ENCODE results near the gene TAF4. TPM values are rescaled to one million over a fixed set of nuclear protein-coding genes. Genes with fewer than 3 reads are reported as not detected.
"Not testable (repeated sequence)": the region's sequence is repeated elsewhere in the genome, so short reads cannot be mapped to it uniquely, and the experiment has no call there.

Gene TAF4
- total RNA-seq, 1 donor from 2014 or later: 2.3 TPM

DNA sequence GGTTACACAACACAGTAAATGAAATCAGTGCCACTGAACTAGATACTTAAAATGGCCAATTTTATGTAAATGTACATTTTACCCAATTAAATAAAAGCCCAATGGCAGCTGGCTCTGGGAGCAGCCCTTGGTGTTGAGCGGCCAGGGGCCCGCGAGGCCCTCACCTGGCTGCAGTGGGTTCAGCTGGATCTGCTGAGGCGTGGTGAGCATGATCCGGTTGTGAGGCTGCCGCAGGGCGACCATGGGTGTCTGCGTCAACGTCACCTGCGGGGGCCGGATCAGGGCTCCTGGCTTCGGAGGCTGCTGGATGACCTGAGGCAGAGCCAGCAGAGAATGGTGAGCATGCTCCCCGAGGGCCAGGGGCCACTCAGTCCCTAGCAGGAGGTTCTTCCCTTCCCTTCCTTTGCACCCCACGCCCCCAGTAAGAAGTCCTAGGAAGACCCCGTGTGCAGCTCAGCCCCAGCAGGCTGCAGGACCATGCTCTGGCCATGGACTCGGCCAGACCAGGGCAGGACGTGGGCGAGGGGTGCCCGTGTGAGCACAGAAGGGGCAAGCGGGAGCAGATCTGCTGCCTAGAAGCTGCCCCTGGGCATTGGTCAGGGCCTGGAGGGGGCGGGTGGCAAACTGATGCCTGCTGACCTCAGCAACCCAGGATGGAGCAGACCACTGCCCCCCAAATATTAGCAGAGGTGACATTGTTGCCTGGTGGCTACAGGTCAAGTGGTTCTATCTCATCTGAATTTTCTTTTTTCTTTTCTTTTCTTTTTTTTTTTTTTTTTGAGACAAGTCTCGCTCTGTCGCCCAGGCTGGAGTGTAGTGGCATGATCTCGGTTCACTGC lies 61.9 kb downstream of the TAF4 start:
- no peak for DNase-seq (ENCODE audit: low read depth in 2 of 2)

DNA sequence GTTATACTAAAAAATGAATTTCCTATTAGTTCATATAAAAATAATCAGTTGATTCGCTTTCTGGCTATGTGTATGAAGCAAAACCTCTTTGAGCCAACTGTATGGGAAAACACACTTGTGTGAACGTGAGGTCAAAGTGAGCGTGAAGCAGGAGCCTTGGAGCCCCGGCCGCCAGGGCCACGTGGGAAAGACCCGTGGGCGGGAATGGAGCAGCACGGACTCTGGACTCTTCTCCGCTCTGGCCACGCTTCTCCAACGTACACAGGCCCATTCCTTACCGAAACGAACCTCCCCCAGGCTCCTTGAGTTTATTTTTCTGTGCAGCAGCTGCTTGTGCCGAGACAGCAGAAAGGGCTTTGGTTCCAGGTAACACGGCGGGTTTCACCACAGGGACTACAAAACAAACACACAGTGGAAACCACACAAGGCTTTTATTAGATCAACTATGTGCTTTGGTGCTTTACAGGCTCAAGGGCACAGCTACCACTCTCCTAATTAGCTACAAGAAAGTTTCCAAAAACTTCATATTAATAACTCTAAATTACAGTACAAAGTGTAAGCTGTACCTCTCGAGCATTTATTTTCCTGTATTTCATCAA lies 62.7 kb downstream of the TAF4 start:
- no peak for DNase-seq (ENCODE audit: low read depth in 2 of 2)

DNA sequence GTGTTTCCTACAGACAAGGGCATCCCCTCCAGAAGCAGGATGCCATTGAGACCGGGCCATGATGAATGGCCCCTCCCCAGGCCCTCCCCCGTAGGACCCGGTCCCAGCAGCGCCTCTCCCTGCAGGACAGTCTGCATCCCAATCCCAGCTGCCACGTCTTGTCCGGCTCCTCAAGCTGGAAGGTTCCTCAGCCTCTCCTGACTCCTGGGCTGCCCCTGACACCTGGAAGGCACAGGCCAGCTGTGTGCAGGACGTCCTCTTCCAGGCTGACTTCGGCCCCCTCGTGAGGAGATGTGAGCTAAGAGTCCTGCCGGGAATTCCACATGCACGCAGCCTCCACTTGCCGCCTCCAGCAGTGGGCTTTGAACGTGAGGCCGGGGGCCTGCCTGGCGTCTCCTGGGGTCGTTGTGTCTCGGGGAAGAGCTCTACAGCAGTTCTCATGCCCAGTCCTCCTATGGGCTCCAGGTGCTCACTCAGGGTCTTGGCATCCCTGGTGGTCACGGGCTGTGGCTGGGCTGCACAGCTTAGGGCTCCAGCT lies 64.4 kb downstream of the TAF4 start:
- DNase-seq (ENCODE audit: low read depth in 2 of 2): no peak

DNA sequence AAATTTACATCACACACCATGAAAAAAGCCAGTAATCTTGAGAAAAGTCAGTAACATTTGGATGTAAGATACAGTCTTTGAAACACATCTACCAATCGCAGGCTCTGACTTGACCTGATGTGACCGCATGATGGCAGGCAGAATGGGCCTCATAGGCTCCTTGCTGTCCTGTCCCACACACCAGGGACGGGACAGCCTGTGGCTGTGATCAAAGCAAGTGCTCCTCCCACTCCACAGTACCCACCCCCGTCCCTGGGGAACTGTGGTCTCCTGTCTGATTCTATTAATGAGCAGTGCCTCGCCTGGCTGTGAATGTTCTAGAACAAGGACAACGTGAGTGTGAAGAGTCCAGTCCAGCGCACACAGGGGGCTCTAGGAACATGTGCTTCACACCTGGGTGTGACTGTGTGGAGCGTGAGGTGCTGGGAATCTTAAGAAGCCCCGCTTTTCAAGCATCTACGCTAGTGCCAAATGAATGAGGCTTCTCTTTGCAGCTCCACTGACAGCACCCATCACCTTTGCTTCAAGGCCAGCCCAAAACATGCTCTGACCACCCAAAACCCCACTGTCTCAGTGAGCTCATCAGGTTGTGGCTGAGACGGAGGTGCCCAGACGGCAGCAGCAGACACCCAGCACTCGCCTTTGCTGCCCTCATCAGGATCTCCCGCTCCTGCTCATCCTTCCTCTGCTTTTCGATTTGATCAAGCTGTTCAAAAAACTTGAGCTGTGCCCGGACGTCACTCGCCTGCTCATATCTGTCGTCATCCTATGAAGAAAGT lies 67.1 kb downstream of the TAF4 start:
- no peak for DNase-seq (ENCODE audit: low read depth in 2 of 2)

DNA sequence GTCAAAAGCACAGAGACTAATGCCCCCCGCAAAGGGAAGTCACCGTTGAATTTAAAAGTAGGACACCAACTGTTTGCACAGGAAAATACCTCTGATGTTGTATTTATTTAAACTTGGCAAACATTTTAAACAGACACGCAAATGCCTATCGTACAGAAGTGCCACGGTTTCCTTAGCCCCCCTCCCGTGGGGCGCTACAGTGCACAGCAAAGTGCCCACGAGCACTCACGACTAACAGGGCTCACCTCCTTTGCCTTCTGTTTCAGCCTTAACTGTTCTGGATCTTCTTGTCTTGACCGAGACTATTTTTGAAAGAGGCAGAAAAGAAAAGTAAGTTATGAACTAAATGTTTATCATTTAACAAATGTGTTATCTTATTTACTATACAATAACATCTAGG lies 67.8 kb downstream of the TAF4 start:
- no peak for DNase-seq (ENCODE audit: low read depth in 2 of 2)

DNA sequence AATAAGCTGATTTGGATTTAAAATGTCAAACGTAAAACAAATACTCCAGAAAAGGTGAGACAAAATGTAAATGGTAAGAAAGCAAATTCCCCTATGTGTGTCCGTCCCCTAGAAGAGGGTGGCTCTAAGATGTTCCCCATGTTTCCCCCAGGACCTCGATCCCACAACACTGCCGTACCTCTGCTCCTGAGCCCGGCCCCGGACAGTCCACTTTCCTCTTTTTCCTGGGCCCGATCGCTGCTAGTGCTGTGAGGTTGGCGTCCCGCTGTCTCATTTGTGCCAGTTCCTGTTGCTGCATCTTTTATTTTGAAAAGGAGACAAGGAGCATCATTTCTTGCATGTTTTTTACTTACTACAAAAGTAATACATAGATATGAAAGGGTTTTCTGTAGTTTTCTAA lies 68.3 kb downstream of the TAF4 start:
- DNase-seq (ENCODE audit: low read depth in 2 of 2): no peak

DNA sequence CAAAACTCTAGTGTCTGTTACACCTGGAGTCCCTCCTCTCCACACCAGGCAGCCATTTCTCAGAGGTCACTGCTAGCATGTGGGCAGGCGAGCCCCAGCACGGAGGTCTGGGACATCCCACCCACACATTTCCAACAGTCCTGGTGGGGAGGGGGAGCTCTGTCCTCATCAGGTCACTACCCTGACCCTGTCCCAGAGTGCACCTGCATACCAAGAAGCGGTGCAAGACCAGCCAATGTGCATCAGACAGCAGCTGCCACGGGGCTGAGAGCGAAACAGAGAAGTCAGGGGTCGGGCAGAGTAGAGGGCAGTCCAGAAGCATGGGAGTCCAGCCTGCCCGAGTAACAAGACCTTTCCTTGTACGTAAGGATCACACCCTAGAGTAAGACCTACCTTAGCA lies 71.1 kb downstream of the TAF4 start:
- no peak for DNase-seq (ENCODE audit: low read depth in 2 of 2)

DNA sequence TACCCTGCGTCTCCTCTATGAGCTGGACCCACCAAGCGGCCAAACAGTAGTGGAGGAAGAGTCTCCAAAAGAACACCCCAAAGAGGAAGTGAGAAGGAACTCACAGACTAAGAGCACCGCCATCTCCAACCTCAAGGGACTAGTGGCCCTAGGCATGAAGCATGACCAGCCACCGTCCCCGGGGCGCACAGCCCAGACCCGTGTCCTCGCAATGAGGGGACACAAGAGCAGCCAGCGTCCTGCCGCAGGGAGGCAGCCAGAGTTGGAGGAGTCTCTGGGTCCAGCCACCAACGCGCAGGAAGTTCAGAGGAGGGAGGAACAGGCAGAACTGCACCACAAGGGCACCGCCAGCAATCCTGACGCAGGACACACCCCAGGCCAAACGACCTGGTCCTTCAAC lies 72.6 kb downstream of the TAF4 start:
- no peak for DNase-seq (ENCODE audit: low read depth in 2 of 2)

DNA sequence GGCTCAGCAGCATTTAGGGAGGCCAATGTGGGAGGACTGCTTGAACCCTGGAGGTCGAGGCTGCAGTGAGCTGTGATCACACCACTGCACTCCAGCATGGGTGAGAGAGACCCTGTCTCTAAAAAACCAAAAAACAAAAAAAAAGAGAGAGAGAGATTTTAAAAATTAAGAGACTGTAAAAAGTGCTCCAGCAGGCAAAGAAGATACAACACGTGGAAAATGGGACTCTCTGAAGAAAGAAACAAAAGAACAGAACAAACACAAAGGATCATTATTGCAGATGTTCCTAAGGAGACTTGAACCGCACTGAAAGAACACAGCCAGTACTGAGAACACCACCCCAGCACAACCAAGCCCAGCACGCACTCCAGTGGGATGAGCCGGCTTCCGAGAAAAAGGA lies 74.2 kb downstream of the TAF4 start:
- no peak for DNase-seq (ENCODE audit: low read depth in 2 of 2)

DNA sequence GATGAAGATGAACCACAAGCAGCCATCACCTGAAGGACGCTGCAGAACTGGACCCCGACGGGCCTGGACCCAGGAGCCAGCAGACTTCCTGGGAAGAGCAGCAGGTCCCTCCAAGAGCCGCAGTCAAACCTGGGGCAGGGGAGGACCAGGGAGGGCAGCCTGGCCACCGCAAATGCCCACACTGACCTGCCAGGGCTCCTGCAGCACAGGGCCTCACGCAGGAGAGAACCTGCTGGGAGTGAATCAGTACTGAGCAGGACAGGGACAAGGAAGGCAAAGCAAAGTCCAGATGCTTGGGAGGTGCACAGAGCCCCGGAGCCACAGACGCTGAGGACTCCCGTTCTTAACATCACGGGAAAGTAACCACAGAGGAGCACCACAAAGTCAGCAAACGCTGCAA lies 75.2 kb downstream of the TAF4 start:
- no peak for DNase-seq (ENCODE audit: low read depth in 2 of 2)

DNA sequence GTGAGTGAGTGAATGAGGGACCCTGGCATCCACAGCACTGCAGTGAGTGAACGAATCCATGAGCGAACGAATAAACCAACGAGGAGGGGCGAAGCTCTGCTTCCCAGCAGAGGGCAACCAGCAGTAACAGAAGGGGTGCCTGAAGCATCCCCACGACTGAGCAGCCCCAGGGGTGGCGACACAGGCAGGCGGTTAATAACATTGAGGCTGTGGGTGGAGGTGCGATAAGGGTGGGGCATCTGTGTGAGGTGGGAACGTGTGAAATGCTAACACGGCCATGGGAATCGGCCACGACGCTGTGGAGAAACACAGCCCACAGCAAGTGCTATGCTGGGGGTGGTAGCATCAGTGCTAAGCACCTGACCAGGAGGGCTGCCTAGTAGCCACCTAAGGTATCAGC lies 75.9 kb downstream of the TAF4 start:
- DNase-seq (ENCODE audit: low read depth in 2 of 2): no peak

DNA sequence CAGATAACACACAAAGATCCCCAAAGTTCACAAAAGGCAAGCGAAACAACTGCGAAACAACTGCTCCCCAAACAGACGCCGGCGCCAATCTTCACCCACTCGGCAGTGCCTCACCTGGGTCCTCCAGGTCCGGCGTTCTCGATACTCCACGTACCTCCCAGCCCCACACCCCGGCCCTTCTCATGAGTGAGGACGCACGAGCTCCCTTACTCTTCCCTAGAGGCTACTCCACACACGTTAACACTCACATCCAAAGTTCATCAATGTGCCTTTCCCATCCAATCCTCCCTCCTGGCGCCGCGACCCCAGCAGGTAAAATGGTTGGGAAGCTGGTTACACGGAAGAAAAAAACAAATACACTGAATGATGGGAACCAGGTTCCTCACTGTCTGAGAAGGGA lies 77.0 kb downstream of the TAF4 start:
- DNase-seq (ENCODE audit: low read depth in 2 of 2): no peak

DNA sequence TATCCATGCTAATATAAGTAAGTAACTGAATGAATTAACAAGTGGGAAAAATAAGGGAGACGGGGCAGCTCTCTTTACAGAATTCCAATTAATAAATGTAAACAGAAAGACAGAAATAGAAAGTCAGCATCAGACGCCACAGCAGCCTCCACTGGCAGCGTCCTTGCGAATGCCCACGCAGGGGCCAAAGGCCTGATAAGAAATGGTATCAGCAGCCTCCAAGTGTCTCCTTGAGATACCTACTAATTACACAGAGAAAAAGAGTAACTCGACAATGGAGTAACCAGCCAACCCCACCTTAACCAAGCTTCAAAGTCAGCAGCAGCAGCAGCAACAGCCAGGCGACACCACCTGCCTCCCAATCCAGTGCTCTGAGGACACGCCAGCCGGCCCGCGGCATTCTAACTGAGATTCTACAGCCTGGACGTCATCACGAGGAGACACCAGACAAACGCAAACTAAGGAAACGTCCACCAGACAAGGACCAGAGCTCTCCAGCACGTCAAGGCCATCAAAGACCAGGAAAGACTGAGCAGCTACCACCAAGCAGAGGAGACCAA lies 78.8 kb downstream of the TAF4 start:
- DNase-seq (ENCODE audit: low read depth in 2 of 2): no peak

DNA sequence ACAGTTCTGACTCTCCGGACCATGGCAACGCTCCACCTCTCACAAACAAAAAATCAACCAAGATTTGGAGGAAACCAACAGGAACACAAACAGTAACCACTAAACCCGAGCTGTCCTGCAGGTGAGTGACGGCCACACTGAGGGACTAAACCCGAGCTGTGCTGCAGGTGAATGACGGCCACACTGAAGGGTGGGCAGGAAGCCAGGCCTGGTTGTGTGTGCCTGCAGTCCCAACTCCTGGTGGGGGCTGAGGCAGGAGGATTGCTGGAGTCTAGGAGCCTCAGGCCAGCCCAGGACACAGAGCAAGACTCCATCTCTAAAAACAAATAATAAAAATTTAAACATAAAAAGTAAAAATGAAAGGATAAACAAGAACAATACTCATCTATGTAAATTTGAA lies 80.6 kb downstream of the TAF4 start:
- no peak for DNase-seq (ENCODE audit: low read depth in 2 of 2)

DNA sequence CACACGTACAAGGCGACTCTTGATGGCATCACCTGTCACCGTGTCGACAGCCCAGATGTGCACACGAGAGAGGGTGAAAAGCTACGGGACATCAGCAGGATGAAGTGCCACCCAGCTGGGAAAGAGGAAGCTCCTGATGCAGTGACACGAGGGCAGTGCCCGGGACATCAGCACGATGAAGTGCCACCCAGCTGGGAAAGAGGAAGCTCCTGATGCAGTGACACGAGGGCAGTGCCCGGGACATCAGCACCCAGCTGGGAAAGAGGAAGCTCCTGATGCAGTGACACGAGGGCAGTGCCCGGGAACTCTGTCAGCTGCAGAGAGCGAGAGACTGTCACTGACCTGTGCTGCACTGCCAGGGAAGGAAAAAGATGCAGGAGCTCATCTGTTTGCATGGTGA lies 81.2 kb downstream of the TAF4 start:
- DNase-seq (ENCODE audit: low read depth in 2 of 2): not testable (repeated sequence)

DNA sequence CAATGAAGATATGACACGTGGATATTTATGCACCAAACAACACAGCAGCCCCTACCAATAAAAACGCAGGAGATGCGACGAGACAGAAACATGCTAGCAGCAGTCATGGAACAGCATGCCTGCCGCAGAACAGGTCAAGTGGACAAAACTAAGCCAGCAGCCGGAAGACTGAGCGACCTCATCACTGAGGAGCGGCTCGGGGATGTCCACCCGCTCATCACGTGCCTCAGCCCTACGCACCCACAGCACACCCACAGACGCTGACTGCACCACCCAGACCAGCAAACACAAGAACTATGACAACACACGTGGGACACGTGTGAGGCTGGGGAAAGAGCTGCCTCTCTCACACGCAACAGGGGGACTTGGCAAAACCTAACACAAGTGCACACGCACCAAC lies 81.7 kb downstream of the TAF4 start:
- no peak for DNase-seq (ENCODE audit: low read depth in 2 of 2)

DNA sequence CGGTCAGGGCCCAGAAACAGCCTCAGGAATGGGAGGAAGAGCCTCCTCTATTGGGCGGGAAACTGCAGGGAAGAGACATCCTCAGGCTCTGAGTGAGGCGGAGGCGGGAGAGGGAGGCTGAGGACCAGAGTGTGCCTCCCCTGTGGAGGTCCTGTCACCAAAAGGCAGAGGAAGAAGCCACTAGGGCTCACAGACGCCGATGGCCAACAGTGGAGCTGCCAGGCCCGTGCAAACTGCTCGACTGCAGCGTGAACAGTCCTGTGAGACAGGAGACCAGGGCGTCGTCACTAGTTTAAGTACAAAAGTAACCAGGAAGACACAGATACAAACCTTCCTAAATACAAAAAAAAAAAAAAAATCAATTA lies 82.7 kb downstream of the TAF4 start:
- no peak for DNase-seq (ENCODE audit: low read depth in 2 of 2)

DNA sequence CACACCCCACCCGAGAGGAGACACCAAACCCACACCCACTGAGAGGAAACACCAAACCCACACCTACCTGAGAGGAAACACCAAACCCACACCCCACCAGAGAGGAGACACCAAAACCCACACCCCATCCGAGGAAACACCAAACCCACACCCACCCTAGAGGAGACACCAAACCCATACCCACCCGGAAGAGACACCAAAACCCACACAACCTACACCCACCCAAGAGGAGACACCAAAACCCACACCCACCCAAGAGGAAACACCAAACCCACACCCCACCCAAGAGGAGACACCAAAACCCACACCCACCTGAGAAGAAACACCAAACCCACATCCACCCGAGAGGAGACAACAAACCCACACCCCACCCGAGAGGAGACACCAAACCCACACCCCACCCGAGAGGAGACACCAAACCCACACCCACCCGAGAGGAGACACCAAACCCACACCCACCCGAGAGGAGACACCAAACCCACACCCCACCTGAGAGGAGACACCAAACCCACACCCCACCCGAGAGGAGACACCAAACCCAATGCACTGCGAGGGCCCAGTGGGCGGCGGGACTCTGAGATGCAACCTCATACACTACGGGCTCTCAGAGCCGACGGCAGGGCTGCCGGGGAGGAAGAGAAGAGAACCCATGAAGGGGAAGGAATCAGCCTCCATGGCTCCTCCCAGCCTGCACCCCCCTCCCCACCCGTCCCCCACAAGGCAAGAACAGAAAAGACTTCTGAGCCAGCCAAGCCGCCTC lies 83.3 kb downstream of the TAF4 start:
- no peak for DNase-seq (ENCODE audit: low read depth in 2 of 2)

DNA sequence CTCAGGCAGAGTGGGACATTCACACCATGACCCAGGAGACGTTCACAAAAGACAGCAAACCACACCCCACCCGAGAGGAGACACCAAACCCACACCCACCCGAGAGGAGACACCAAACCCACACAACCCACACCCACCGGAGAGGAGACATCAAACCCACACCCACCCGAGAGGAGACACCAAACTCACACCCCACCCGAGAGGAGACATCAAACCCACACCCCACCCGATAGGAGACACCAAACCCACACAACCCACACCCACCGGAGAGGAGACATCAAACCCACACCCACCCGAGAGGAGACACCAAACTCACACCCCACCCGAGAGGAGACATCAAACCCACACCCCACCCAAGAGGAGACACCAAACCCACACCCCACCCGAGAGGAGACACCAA lies 84.0 kb downstream of the TAF4 start:
- not testable (repeated sequence) for DNase-seq (ENCODE audit: low read depth in 2 of 2)

DNA sequence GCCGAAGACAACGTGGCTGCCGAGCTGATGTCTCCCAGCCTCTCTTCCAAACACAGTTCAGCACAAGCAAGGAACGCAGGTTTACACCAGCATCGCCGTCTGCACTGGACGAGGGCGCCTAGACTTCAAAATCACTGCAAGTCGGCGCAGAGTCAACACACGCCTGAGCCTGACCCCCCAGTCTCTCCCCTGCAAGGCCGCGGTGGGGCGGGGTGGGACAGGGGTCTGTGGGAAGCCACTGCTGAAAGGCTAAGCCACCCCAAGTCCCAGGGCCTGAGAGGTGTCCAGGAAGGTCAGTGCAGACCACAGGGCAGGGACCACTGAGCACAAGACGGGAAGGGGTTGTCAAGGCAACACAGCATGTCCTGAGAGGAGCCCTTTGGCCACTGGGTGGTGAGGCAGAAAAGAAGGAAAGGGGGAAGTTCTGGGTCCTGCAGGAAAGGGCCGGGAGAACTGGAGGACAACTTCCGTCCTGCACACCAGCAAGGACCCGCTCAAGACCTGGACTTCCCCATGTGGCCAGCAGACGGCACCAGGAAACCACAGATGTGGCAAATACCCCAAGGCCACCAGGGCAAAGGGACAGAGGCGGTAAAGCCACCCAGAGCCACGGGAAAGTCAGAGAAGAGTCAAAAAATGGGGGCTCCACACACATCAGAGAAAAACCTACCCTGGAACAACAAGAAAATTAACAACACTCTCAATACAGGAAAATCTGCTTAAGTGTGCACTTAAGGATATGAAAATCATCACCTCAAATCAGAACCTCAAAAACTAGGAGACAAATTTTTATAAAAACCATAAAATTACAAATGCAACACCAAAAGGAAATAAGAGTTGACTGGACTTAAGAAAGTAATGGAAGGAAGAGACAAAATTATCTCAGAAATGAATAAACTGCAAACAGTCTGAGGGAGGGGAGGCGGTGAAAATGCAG lies 84.8 kb downstream of the TAF4 start:
- DNase-seq (ENCODE audit: low read depth in 2 of 2): peak; percentile 10 to 39
